GM12874 (cell line): ENCODE data around the gene KCNQ1.

Source experiments
- CTCF ChIP-seq: IDR thresholded peaks from 2 replicates; pipeline ENCODE4 v1.5.1; 2011; ENCODE audit warnings: low read depth, mild to moderate bottlenecking, control low read depth, low read length, moderate library complexity; ENCODE audit not compliant: insufficient read depth

KCNQ1 gene

GRCh38 chr11:2516276-2517015 is 71.6 kb downstream of the KCNQ1 start:
- no peak for TF ChIP-seq CTCF

GRCh38 chr11:2517016-2517385 is 72.2 kb downstream of the KCNQ1 start:
- TF ChIP-seq CTCF: no peak

- no peak for TF ChIP-seq CTCF
Observed at GRCh38 chr11:2517386-2518064, 72.7 kb downstream of the KCNQ1 start.

GRCh38 chr11:2518111-2518982 is 73.5 kb downstream of the KCNQ1 start:
- TF ChIP-seq CTCF: no peak

GRCh38 chr11:2518983-2519340 is 74.2 kb downstream of the KCNQ1 start:
- TF ChIP-seq CTCF: no peak

- TF ChIP-seq CTCF: no peak
Observed at GRCh38 chr11:2519517-2519861, 74.7 kb downstream of the KCNQ1 start.

- TF ChIP-seq CTCF: no peak
Observed at GRCh38 chr11:2519862-2520735, 75.3 kb downstream of the KCNQ1 start.
